Measurements from ENCODE around the gene PXN.
"Not testable (repeated sequence)": the region's sequence is repeated elsewhere in the genome, so short reads cannot be mapped to it uniquely, and the experiment has no call there.

The PXN gene

GRCh38 chr12:120199025-120199424 is 66.5 kb downstream of the PXN start:
- TF ChIP-seq ZNF70 (CRISPR knock-in tag; IDR thresholded peaks at IDR 0.05) (no peak), ESRRG (CRISPR knock-in tag; IDR thresholded peaks at IDR 0.05) (no peak), PATZ1 (CRISPR knock-in tag; IDR thresholded peaks at IDR 0.05; ENCODE audit: borderline replicate concordance) (no peak), TOX (CRISPR knock-in tag; IDR thresholded peaks at IDR 0.05; ENCODE audit: borderline replicate concordance) (no peak), ZC3H10 (CRISPR knock-in tag; IDR thresholded peaks at IDR 0.05) (no peak), ISL1 (CRISPR knock-in tag; IDR thresholded peaks at IDR 0.05) (no peak), PPARA (CRISPR knock-in tag; IDR thresholded peaks at IDR 0.05; ENCODE audit: borderline replicate concordance) (no peak), BACH2 (CRISPR knock-in tag; IDR thresholded peaks at IDR 0.05; ENCODE audit: borderline replicate concordance) (no peak), ZNF565 (CRISPR knock-in tag; conservative IDR thresholded peaks at IDR 0.05; ENCODE audit: low read depth) (no peak), ZNF8 (CRISPR knock-in tag; IDR thresholded peaks at IDR 0.05) (no peak), GLIS3 (CRISPR knock-in tag; IDR thresholded peaks at IDR 0.05) (no peak), TSHZ2 (CRISPR knock-in tag; IDR thresholded peaks at IDR 0.05) (no peak), ZFP3 (CRISPR knock-in tag; IDR thresholded peaks at IDR 0.05) (no peak)

GRCh38 chr12:120197542-120197887 is 68.0 kb downstream of the PXN start:
- no peak for ATAC-seq
- no peak for TF ChIP-seq ZNF70 (CRISPR knock-in tag; IDR thresholded peaks at IDR 0.05)
- TF ChIP-seq PATZ1 (CRISPR knock-in tag; IDR thresholded peaks at IDR 0.05; ENCODE audit: borderline replicate concordance): no peak
- TF ChIP-seq GLIS3 (CRISPR knock-in tag; IDR thresholded peaks at IDR 0.05): no peak
- no peak for TF ChIP-seq ESRRG (CRISPR knock-in tag; IDR thresholded peaks at IDR 0.05)
- TF ChIP-seq ZNF8 (CRISPR knock-in tag; IDR thresholded peaks at IDR 0.05): no peak

More at GRCh38 chr12:120199025-120199424, 66.5 kb downstream of the PXN start:
- ATAC-seq: no peak

GRCh38 chr12:120196817-120197541 is 68.6 kb downstream of the PXN start:
- ATAC-seq: not testable (repeated sequence)

GRCh38 chr12:120196363-120196762 is 69.2 kb downstream of the PXN start:
- ATAC-seq: no peak
- TF ChIP-seq ZNF70 (CRISPR knock-in tag; IDR thresholded peaks at IDR 0.05) (no peak), POU6F1 (CRISPR knock-in tag; IDR thresholded peaks at IDR 0.05; ENCODE audit: borderline replicate concordance, low read depth) (no peak), CREB5 (CRISPR knock-in tag; IDR thresholded peaks at IDR 0.05; ENCODE audit: low read depth) (no peak), RARB (CRISPR knock-in tag; IDR thresholded peaks at IDR 0.05) (no peak), ESRRG (CRISPR knock-in tag; IDR thresholded peaks at IDR 0.05) (no peak), TSHZ2 (CRISPR knock-in tag; IDR thresholded peaks at IDR 0.05) (no peak), CSRNP3 (CRISPR knock-in tag; IDR thresholded peaks at IDR 0.05) (no peak), ARNTL (CRISPR knock-in tag; IDR thresholded peaks at IDR 0.05; ENCODE audit: borderline replicate concordance, low read depth) (no peak), TCF4 (CRISPR knock-in tag; IDR thresholded peaks at IDR 0.05; ENCODE audit: borderline replicate concordance) (no peak), BACH2 (CRISPR knock-in tag; IDR thresholded peaks at IDR 0.05; ENCODE audit: borderline replicate concordance) (no peak)

Measured in SK-N-SH treated with all-trans-retinoic acid at 6 μM for 48 hours (cell line).